HCT116 (cell line): Measurements from ENCODE around the gene AFDN. TPM values are rescaled to one million over a fixed set of nuclear protein-coding genes. Genes with fewer than 3 reads are reported as not detected.

Experiments
- ATAC-seq: fragments of 200-7000 bp; cut with Tn5 transposase; 2 replicates; pipeline ENCODE4 v1.9.1; 2020; ENCODE audit warnings: mild to moderate bottlenecking, moderate library complexity
- BruUV-seq: library from RNA; stranded (reverse); fragments of 400-500 nt; replicated peaks from 2 replicates; lab custom pipeline; 2021; lab: Mats Ljungman, UMichigan
- CTCF ChIA-PET: fragments of 300-600 bp; sonication (Branson Sonifier 250); formaldehyde crosslinking; loops from one replicate; lab custom pipeline; 2021; ENCODE audit warnings: antibody characterized with exemption; lab: Charles Lee
- POLR2A ChIA-PET: fragments of 300-600, 350-600 bp; sonication (Branson Sonifier 250); formaldehyde crosslinking; loops from one replicate; lab custom pipeline; 2021; ENCODE audit warnings: antibody characterized with exemption; lab: Charles Lee
- RAD21 ChIA-PET, 2 experiments: fragments of 300-600 bp; sonication (Branson Sonifier 250); formaldehyde crosslinking; loops; one replicate each; lab custom pipeline; 2023; ENCODE audit warnings: low total read pairs in 2 of 2; ENCODE audit not compliant: uncharacterized antibody in 2 of 2, unreplicated experiment in 2 of 2, low non-redundant PET in 1 of 2; lab: Charles Lee
- DNase-seq: peaks from one replicate; pipeline ENCODE4 v3.0.0-alpha.2; 2010; ENCODE audit warnings: low read depth, low spot score
- H2AFZ ChIP-seq: fragments of 200-600 bp; shearing (Covaris generic), sonication (generic); 2 replicates; pipeline ENCODE4 v1.6.1; 2017; ENCODE audit warnings: low read depth, mixed run types, mixed read lengths, antibody characterized with exemption, low read length; ENCODE audit not compliant: poor library complexity, severe bottlenecking
- H3K27ac ChIP-seq: 2 replicates; pipeline ENCODE4 v1.5.1; 2012; ENCODE audit warnings: low read depth, low read length
- H3K27me3 ChIP-seq: fragments of 200-600 bp; sonication (generic); 2 replicates; pipeline ENCODE4 v1.6.1; 2016; ENCODE audit warnings: mixed run types, low read length, mixed read lengths; ENCODE audit not compliant: insufficient read depth
- H3K36me3 ChIP-seq, 2 experiments: fragments of 200-500 bp in 1 of 2; fragments of 200-600 bp in 1 of 2; sonication (Bioruptor generic) in 1 of 2; sonication (generic) in 1 of 2; 2 replicates each; pipeline versions ENCODE4 v1.5.1 to v1.6.1; 2014 to 2016; ENCODE audit warnings: low read length in 2 of 2, inconsistent platforms in 1 of 2, mixed read lengths in 1 of 2, mixed run types in 1 of 2; ENCODE audit not compliant: insufficient read depth in 2 of 2, control insufficient read depth in 1 of 2
- H3K4me1 ChIP-seq, 2 experiments: fragments of 200-600 bp in 1 of 2; sonication (generic) in 1 of 2; 2 replicates each; pipeline versions ENCODE4 v1.5.1 to v1.6.1; 2012 to 2017; ENCODE audit warnings: low read length in 2 of 2, inconsistent platforms in 1 of 2, mild to moderate bottlenecking in 1 of 2, mixed read lengths in 1 of 2, mixed run types in 1 of 2, moderate library complexity in 1 of 2; ENCODE audit not compliant: insufficient read depth in 2 of 2, control insufficient read depth in 1 of 2
- H3K4me2 ChIP-seq: fragments of 200-600 bp; sonication (generic); 2 replicates; pipeline ENCODE4 v1.6.1; 2017; ENCODE audit warnings: mixed run types, low read length, mixed read lengths
- H3K4me3 ChIP-seq, 2 experiments: fragments of 200-600 bp in 1 of 2; sonication (generic) in 1 of 2; replicated peaks in 1 of 2; 2 replicates each; pipeline ENCODE4 v1.5.1; 2011 to 2016; ENCODE audit warnings: low read length in 2 of 2, control low read depth in 1 of 2, low read depth in 1 of 2, mild to moderate bottlenecking in 1 of 2, mixed read lengths in 1 of 2, mixed run types in 1 of 2
- H3K79me2 ChIP-seq: fragments of 200-600 bp; sonication (generic); 2 replicates; pipeline ENCODE4 v1.6.1; 2017; ENCODE audit warnings: mild to moderate bottlenecking, mixed run types, low read length, moderate library complexity, mixed read lengths; ENCODE audit not compliant: insufficient read depth
- H3K9ac ChIP-seq: fragments of 200-600 bp; sonication (generic); 2 replicates; pipeline ENCODE4 v1.6.1; 2016; ENCODE audit warnings: low read length, mixed read lengths
- H3K9me2 ChIP-seq: fragments of 200-600 bp; sonication (generic), shearing (Covaris generic); 2 replicates; pipeline ENCODE4 v1.6.1; 2017; ENCODE audit warnings: mixed run types, mild to moderate bottlenecking, moderate library complexity; ENCODE audit not compliant: insufficient read depth
- H3K9me3 ChIP-seq, 2 experiments: fragments of 200-500 bp in 1 of 2; fragments of 200-600 bp in 1 of 2; sonication (Bioruptor generic) in 1 of 2; sonication (generic) in 1 of 2; 2 replicates each; pipeline ENCODE4 v1.6.1; 2014 to 2017; ENCODE audit warnings: low read length in 2 of 2, mixed read lengths in 2 of 2, inconsistent platforms in 1 of 2, low read depth in 1 of 2, mild to moderate bottlenecking in 1 of 2, mixed run types in 1 of 2, moderate library complexity in 1 of 2; ENCODE audit not compliant: control insufficient read depth in 1 of 2, insufficient read depth in 1 of 2
- H4K20me1 ChIP-seq: fragments of 200-600 bp; sonication (generic), shearing (Covaris generic); 2 replicates; pipeline ENCODE4 v1.6.1; 2017; ENCODE audit warnings: mixed run types, mild to moderate bottlenecking, moderate library complexity; ENCODE audit not compliant: insufficient read depth
- ATF3 ChIP-seq: IDR thresholded peaks from 2 replicates; pipeline ENCODE4 v1.6.1; 2012
- CBX3 ChIP-seq: IDR thresholded peaks from 2 replicates; pipeline ENCODE4 v1.6.1; 2012; ENCODE audit warnings: low read depth
- CEBPB ChIP-seq: IDR thresholded peaks from 2 replicates; pipeline ENCODE4 v1.6.1; 2012; ENCODE audit warnings: low read depth
- CTCF ChIP-seq, 3 experiments: fragments of 200-600 bp in 1 of 3; sonication (generic) in 1 of 3; IDR thresholded peaks in 2 of 3; conservative IDR thresholded peaks in 1 of 3; 2 replicates each; pipeline ENCODE4 v1.5.1; 2012 to 2017; ENCODE audit warnings: low read depth in 2 of 3, low read length in 2 of 3, antibody characterized with exemption in 1 of 3, borderline replicate concordance in 1 of 3, control low read depth in 1 of 3, mild to moderate bottlenecking in 1 of 3, mixed read lengths in 1 of 3, mixed run types in 1 of 3, moderate library complexity in 1 of 3; ENCODE audit not compliant: insufficient read depth in 1 of 3
- EGR1 ChIP-seq: IDR thresholded peaks from 2 replicates; pipeline ENCODE4 v1.6.1; 2012; ENCODE audit warnings: low read depth
- ELF1 ChIP-seq: IDR thresholded peaks from 2 replicates; pipeline ENCODE4 v1.6.1; 2012; ENCODE audit warnings: low read depth, borderline replicate concordance
- EZH2 ChIP-seq: fragments of 200-600 bp; sonication (generic); IDR thresholded peaks from 2 replicates; pipeline ENCODE4 v1.6.1; 2017; ENCODE audit warnings: antibody characterized with exemption, mixed run types
- EZH2phosphoT487 ChIP-seq: fragments of 200-600 bp; IDR thresholded peaks from 2 replicates; pipeline ENCODE4 v1.6.1; 2018; ENCODE audit warnings: antibody characterized with exemption, borderline replicate concordance
- FOSL1 ChIP-seq: IDR thresholded peaks from 2 replicates; pipeline ENCODE4 v1.6.1; 2012; ENCODE audit warnings: low read depth
- MAX ChIP-seq: IDR thresholded peaks from 2 replicates; pipeline ENCODE4 v1.6.1; 2012
- POLR2AphosphoS5 ChIP-seq: IDR thresholded peaks from 2 replicates; pipeline ENCODE4 v1.6.1; 2011; ENCODE audit warnings: mild to moderate bottlenecking, low read depth, low read length, moderate library complexity
- RAD21 ChIP-seq: IDR thresholded peaks from 2 replicates; pipeline ENCODE4 v1.6.1; 2012; ENCODE audit warnings: low read depth, mild to moderate bottlenecking
- REST ChIP-seq: IDR thresholded peaks from 2 replicates; pipeline ENCODE4 v1.6.1; 2012; ENCODE audit warnings: low read depth
- SIN3A ChIP-seq: IDR thresholded peaks from 2 replicates; pipeline ENCODE4 v1.6.1; 2012; ENCODE audit warnings: low read depth
- SP1 ChIP-seq: IDR thresholded peaks from 2 replicates; pipeline ENCODE4 v1.6.1; 2012; ENCODE audit warnings: low read depth
- TCF7L2 ChIP-seq: IDR thresholded peaks from 2 replicates; pipeline ENCODE4 v1.7.0; 2011; ENCODE audit warnings: borderline replicate concordance, inconsistent platforms; ENCODE audit not compliant: insufficient read depth, insufficient read length; ENCODE audit errors: extremely low read depth
- YY1 ChIP-seq: IDR thresholded peaks from 2 replicates; pipeline ENCODE4 v1.6.1; 2011; ENCODE audit warnings: low read length, low read depth, moderate library complexity, mild to moderate bottlenecking; ENCODE audit not compliant: insufficient replicate concordance; ENCODE audit errors: extremely low read depth
- ZBTB33 ChIP-seq: IDR thresholded peaks from 2 replicates; pipeline ENCODE4 v1.6.1; 2011; ENCODE audit warnings: mild to moderate bottlenecking, low read length, moderate library complexity; ENCODE audit not compliant: insufficient replicate concordance; ENCODE audit errors: extremely low read depth
- ZFX ChIP-seq: fragments of 450-650 bp; IDR thresholded peaks from 2 replicates; pipeline ENCODE4 v1.6.1; 2017
- ZNF274 ChIP-seq: fragments of 200-500 bp; sonication (Bioruptor generic); IDR thresholded peaks from 2 replicates; pipeline ENCODE4 v1.6.1; 2014; ENCODE audit warnings: mild to moderate bottlenecking, low read depth, low read length, inconsistent platforms
- intact Hi-C: fragments of 100-400 bp; cut with micrococcal nuclease; formaldehyde crosslinking; loops from 2 replicates; pipeline ENCODE4 v1.10.0; 2022
- total RNA-seq: library from RNA; stranded (reverse); gene quantifications from one replicate; pipeline ENCODE4 v1.2.1, GENCODE V29; 2021; ENCODE audit not compliant: unreplicated experiment

The AFDN gene
- total RNA-seq, 1 experiment from 2014 or later: 59.4 TPM

- Histone ChIP-seq H3K9me2 (no peaks in the 10 kb centered on the region), H3K9ac (no peak overlapping the region), H3K79me2 (no peaks in the 10 kb centered on the region), H2AFZ (no peak overlapping the region), H3K9me3 (no peaks in the 10 kb centered on the region), H3K27me3 (no peaks in the 10 kb centered on the region), H3K27ac (no peak overlapping the region), H3K4me2 (no peak overlapping the region), H3K36me3 (peaks cover 17 to 32% of the 10 kb centered on the region in 2 experiments; a peak in 3 of 4 replicates), H4K20me1 (no peaks in the 10 kb centered on the region), H3K4me3 (no peak overlapping the region), H3K4me1 (no peaks in the 10 kb centered on the region)
- no peak for TF ChIP-seq TCF7L2
- TF ChIP-seq ELF1: no peak
- no peak for TF ChIP-seq SP1
- TF ChIP-seq SIN3A: no peak
- TF ChIP-seq CBX3: no peak
- TF ChIP-seq ZFX: no peak
- TF ChIP-seq EGR1: no peak
- TF ChIP-seq ATF3: no peak
- no peak for TF ChIP-seq FOSL1
- TF ChIP-seq EZH2phosphoT487: no peak
- no peak for TF ChIP-seq CEBPB
- TF ChIP-seq MAX: no peak
- TF ChIP-seq ZBTB33: no peak
- no peak for TF ChIP-seq POLR2AphosphoS5
- TF ChIP-seq YY1: no peak
- TF ChIP-seq CTCF (IDR thresholded peaks at IDR 0.05 in 2 of 3, conservative IDR thresholded peaks at IDR 0.05 in 1 of 3; ENCODE audit: borderline replicate concordance in 1 of 3, insufficient read depth in 1 of 3, low read depth in 2 of 3, low read length in 2 of 3): no peak
- TF ChIP-seq ZNF274: no peak
- no peak for TF ChIP-seq REST
- no peak for TF ChIP-seq EZH2
- TF ChIP-seq RAD21: no peak
- ChIA-PET RAD21 (no interaction called here), CTCF (no interaction called here), POLR2A (no interaction called here)
- no peak for DNase-seq
- no peak for ATAC-seq
- BruUV-seq: no TSS peak
- intact Hi-C loops: no loop called here
These were observed 87.0 kb downstream of the AFDN start for GRCh38 chr6:167913699-167914098.
